HG02759 (cell line): ENCODE results near the gene GNPAT.

Experiments
- ATAC-seq: cut with Tn5 transposase; IDR thresholded peaks from one replicate; pipeline ENCODE4 v1.9.1; 2021; ENCODE audit warnings: mild to moderate bottlenecking, moderate library complexity; ENCODE audit not compliant: unreplicated experiment

The GNPAT gene

GRCh38 chr1:231315887-231316286, 74.9 kb downstream of the GNPAT start:
- ATAC-seq, result peak; percentile 78

DNA sequence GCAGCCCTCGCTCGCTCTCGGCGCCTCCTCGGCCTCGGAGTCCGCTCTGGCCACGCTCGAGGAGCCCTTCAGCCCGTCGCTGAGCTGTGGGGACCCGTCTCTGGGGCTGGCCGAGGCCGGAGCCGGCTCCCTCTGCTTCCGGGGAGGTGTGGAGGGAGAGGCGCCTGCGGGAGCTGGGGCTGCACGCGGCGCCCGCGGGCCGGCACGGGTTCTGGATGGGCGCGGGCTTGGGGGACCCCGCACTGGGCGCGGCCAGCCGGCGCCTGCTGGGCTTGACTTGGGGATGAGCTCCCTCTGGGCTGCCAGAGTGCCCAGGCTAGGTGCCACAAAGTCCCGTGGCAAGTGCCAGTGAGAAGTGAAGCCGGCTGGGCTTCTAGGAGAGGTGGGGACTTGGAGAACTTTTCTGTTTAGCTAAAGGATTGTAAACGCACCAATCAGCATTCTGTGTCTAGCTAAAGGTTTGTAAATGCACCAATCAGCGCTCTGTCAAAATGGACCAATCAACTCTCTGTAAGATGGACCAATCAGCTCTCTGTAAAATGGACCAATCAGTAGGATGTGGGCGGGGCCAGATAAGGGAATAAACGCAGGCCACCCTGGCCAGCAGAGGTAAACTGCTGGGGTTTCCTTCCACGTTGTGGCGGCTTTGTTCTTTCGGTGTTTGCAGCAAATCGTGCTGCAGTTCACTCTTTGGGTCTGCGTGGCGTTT, 76.4 kb downstream of the GNPAT start:
- ATAC-seq, result no peak

DNA sequence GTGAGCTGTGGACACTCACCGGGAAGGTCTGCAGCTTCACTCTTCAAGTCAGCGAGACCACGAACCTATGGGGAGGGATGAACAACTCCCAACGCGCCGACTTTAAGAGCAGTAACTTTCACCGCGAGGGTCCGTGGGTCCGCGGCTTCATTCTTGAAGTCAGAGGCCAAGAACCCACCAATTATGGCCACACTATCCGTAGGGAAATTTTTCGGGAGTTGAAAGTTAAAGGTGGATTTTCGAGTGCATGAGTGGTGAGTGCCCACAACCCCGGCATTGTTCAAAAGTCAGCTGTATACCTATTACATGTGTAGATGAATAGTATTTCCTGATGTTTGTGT, 77.0 kb downstream of the GNPAT start:
- no peak for ATAC-seq

GRCh38 chr1:231318568-231318967, 77.6 kb downstream of the GNPAT start:
- ATAC-seq, result no peak

GRCh38 chr1:231319080-231319479, 78.1 kb downstream of the GNPAT start:
- no peak for ATAC-seq

GRCh38 chr1:231322880-231323530, 82.0 kb downstream of the GNPAT start:
- no peak for ATAC-seq

GRCh38 chr1:231324660-231325059, 83.6 kb downstream of the GNPAT start:
- ATAC-seq, result no peak

DNA sequence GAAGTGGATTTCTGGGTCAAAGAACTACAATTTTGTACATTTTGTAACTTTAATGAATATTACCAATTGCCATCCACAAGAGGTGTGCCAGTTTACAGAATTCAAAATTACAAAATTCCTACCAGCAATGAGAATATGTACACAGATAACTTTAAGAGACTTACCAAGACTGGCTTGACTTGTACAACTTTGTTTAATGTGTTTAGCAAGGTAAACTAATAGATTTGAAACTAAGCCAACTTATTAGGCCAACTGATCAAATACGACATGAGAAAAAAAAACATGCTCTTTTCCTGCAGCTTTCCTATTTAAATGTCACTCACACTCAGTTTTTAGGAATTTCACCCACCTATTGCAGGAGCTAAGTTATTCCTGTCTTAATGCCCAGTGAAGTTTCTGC, 85.2 kb downstream of the GNPAT start:
- ATAC-seq, result no peak
